ENCODE results near the gene COX6A2.

GRCh38 chr16:31459687-31460581 is 31.8 kb upstream of the COX6A2 start:
- TF ChIP-seq CTCF (IDR thresholded peaks at IDR 0.05): peak in 1 of 5 experiments; percentile 17
- peak in 1 of 2 donors; percentile 2 for TF ChIP-seq POLR2A (IDR thresholded peaks at IDR 0.05)
- TF ChIP-seq EP300 (IDR thresholded peaks at IDR 0.05): peak; percentile 30 to 90

Measured in tibial nerve (tissue), 4 donors.